Measurements from ENCODE around the gene ABHD11.

DNA sequence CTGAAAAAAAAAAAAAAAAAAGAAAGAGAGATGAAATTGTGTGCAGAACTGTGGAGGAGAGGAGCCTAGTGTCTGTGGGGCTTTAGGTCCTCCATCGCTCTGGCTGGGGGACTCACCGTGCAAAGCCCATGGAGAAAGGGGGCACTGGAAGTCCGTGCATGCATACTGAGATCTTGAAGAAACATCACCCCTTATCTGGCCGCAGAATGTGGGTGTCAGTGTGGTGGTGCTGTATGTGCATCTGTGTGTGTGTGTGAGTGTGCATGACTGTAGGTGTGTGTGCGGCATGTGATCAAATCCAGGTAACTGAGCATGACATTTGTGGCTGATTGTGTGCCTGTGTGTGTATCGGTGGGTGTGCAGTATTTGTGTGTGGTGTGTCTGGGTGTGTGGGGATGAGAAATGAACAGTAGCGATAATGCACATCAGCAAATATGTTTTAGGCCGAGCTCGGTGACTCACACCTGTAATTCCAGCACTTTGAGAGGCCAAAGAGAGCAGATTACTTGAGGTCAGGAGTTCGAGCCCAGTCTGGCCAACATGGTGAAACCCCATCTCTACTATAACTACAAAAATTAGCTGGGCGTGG is 40.3 kb upstream of the ABHD11 start:
- no peak for TF ChIP-seq EZH2 (IDR thresholded peaks at IDR 0.05; ENCODE audit: borderline replicate concordance, low read depth, low read length, severe bottlenecking)
- TF ChIP-seq, protein P1, sequence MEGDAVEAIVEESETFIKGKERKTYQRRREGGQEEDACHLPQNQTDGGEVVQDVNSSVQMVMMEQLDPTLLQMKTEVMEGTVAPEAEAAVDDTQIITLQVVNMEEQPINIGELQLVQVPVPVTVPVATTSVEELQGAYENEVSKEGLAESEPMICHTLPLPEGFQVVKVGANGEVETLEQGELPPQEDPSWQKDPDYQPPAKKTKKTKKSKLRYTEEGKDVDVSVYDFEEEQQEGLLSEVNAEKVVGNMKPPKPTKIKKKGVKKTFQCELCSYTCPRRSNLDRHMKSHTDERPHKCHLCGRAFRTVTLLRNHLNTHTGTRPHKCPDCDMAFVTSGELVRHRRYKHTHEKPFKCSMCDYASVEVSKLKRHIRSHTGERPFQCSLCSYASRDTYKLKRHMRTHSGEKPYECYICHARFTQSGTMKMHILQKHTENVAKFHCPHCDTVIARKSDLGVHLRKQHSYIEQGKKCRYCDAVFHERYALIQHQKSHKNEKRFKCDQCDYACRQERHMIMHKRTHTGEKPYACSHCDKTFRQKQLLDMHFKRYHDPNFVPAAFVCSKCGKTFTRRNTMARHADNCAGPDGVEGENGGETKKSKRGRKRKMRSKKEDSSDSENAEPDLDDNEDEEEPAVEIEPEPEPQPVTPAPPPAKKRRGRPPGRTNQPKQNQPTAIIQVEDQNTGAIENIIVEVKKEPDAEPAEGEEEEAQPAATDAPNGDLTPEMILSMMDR (IDR thresholded peaks at IDR 0.05; ENCODE audit: borderline replicate concordance, extremely low read depth, low read length, poor library complexity, severe bottlenecking) = no peak

Data from DND-41 (cell line).